HTERT RPE-1 (cell line): Measurements from ENCODE around the gene EVI2A.
"Not testable (repeated sequence)": the region's sequence is repeated elsewhere in the genome, so short reads cannot be mapped to it uniquely, and the experiment has no call there.

Experiments
- in situ Hi-C: fragments of 300-500 bp; cut with MboI; formaldehyde crosslinking; loops from 4 replicates; pipeline ENCODE4 v1.14.3; 2020; ENCODE audit warnings: low sequenced_read_pairs

EVI2A gene

DNA sequence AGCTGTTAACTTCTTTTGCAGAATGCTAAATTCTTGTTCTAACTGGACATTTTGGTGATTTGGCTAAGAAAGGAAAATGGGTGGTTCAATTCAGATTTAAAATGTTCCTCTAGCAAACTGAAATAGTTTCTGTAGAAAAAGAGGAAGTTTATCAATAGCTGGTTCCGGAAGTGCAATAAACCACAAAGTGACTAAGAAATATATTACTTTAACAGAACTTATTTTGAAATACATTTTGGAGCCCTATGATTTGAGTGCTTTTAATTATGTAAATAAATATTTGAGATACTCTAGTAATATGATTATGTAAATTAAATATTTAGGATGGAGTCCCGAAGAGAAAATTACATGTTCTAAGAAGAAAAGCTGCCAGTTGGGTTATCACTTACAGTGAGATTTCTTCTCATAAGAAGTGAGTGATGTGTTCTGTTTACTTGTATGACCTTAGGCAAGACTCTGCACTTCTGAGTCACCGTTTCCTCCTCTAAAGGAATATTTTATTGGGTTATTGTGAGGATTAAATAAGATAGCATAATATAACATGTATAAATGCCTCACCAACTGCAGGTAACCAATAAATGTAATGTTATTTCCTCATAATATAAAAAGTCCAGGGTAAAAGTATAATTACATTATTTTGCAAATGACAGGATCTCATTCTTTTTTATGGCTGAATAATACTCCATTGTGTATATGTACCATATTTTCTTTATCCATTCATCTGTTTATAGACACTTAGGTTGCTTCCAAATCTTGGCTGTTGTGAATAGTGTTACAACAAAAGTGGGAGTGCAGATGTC is 7.2 kb downstream of the EVI2A start, which contains the start of gene EVI2B:
TSS of gene EVI2B (minus strand) at position 73 of the 800 bp plus-strand sequence. CDS start 8,445 bp downstream, outside the sequence.
- in situ Hi-C loops, result no loop called here

DNA sequence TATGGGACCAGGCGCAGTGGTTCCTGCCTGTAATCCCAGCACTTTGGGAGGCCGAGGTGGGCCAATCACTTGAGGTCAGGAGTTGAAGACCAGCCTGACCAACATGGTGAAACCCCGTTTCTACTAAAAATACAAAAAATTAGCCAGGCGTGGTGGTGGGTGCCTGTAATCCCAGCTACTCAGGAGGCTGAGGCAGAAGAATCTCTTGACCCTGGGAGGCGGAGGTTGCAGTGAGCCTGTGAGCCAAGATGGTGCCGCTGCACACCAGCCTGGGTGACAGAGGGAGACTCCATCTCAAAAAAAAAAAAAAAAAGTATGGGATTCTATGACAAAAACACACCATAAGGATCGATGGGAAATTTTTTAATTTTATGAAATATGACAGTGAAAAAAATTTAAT is 9.2 kb downstream of the EVI2A start:
- in situ Hi-C loops, result not testable (repeated sequence)

DNA sequence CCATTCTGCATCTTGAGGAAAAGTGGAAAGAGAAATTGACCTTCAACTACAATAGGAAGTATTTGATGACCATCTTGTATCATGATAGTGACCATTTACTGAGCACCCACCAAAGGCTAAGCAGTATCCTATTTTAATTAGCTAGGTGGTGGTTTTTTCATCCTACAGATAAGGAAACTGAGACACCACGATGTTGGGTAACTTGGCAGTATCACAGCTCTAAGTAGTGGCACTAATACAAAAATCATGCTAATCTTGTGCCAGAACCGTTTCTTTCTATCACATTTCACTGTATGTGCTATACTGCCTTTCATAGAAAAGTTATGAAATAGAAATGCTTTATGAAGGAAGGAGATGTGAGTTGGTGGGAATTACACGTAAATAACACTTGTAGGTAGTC is 9.9 kb downstream of the EVI2A start:
- in situ Hi-C loops, result no loop called here

DNA sequence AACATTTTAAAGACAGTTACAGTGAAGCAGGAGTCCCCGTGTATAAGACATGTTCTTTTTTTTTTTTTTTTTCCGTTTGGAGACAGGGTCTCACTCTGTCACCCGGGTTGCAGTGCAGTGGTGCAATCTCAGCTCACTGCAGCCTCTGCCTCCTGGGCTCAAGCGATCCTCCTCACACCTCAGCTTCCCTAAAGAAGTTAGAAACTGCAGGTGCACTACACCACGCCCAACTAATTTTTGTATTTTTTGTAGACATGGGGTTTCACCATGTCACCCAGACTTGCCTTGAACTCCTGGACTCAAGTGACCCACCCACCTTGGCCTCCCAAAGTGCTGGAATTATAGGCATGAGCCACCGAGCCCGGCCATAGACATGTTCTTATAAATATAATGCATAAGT is 10.5 kb downstream of the EVI2A start:
- in situ Hi-C loops, result no loop called here

DNA sequence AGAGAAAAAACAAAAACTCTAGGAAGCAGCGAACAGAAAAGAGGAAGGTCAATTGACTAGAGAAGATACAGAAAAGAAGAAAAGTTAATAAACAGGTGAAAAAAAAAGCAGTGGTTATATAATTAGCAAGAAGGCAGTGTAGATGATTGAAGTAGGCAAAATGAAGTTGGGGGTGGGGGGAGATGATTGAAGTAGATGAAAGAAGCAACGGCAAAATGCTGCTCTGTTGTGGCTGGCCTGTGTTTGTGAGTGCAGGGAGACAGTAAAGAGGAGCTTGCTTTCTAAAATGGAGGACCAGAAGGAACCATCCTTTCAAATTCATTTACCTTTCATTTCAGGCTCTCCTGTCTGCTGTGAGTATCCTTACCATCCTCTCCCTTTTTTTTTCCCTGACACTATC is 11.2 kb downstream of the EVI2A start:
- in situ Hi-C loops, result no loop called here

DNA sequence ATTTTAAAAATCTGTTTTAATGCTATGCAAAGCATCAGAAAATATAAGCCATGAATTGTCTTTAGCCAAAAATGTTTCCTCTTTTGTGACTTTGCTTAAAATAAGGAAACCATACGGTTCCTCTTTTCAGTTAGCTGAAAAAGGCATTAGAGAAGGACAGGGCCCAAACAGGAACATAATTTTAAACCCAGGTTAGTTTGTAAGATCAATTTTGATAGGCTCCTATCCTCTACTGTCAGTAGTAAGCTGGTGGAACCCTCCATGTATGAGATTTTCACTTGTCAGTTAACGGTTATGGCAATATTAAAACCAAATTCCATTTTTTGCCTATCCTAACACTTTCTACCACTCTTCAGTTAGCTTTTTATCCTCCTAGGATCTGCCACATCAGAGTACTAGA is 11.9 kb downstream of the EVI2A start:
- in situ Hi-C loops, result no loop called here

DNA sequence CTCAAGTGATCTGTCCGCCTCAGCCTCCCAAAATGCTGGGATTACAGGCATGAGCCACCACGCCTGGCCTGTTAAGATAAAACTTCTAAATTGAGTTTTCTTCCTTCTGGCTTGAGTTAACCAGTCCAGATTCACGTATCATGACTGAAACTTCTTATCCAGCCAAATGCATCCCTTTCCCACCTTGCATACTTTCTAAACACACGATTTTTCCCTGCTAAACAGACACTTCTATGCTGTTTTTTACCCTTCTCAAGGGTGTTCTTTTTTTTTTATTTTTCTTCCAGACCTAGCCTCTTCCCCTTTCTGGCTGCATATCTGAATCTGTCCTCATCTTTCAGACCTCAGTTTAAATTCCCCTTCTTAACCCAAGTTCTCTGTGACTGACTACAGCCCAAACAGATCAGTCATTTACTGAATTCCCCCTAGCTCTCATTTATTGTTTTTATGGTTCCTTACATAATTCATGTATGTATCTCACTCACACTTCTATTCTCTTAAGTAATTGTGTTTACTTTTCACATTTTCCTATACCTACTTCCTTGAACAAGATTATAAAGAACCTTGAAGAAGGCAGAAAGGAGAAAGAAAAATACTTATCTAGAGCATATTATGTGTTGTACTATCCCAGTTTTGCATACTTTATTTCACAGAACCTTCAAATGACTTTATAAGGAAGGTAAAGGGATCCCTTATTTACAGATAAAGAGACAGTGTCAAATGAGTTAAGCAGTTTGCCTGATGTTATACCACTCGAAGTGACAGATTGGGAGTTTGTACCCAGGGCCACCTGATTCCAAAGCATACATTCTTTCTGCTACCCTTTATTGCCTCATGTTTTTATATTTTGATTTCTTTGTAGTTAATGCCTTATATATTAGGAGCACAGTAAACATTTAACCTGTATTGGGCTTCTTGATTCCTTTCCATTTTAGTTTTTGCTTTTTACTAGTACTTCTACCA is 12.8 kb downstream of the EVI2A start:
- in situ Hi-C loops, result no loop called here

DNA sequence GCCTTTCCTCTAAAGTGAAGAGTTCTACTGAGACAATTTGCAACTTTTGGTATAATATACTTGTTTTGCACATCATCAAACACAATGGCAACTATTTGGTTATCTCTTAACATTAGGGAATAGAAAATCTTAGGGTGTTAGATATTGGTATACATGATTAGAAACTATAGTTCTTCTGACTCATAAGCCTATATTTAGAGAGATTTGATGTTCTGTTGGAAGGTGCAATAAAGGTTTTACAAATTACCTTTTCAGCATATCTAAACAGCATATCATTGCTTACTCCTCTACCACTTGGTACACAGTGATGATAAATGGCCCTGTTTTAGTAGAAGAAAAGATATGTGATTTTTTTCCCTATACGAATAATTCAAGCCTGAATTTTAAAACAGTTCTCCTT is 13.8 kb downstream of the EVI2A start:
- in situ Hi-C loops, result no loop called here

DNA sequence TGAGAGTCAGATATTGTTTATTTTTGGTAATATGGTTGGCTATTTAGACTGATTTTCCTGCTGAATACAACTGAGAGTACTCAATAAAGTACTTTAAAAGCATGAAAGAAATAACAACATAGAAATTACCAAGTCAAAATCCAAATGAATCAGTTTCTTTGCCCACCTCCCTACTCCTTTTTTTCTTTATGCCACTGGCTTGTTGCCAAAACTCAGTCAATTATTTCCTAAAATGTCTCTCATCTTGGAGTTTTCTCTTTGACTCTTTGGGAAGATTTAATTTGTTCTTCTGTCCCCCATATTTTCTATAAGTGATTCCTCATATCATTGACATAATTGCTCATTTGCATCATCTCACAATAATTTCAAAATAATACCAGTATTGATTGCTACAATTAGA is 21.8 kb downstream of the EVI2A start:
- in situ Hi-C loops, result no loop called here

DNA sequence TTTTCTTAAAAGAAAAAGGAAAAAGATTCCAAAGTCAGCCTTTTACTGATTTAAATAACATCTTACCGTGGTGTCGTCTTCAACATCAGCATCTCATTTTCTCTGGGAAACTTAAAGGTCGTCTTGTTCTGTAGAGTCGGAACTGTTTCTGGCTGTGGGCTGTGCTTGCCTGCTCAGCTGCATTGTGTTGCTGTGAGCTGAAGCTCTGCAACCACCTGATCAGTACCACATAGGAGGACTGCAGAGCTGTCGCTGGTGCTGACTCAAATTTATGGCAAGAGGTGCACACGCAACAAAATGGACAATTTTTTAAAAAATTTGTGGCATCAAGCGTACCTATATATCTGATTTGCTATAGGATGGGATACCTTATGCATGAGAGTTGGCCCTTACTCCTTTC is 24.3 kb downstream of the EVI2A start, which contains the start of gene OMG:
TSS of gene OMG (minus strand) at position 150 of the 400 bp plus-strand sequence. CDS start 908 bp downstream, outside the sequence.
- in situ Hi-C loops, result no loop called here

DNA sequence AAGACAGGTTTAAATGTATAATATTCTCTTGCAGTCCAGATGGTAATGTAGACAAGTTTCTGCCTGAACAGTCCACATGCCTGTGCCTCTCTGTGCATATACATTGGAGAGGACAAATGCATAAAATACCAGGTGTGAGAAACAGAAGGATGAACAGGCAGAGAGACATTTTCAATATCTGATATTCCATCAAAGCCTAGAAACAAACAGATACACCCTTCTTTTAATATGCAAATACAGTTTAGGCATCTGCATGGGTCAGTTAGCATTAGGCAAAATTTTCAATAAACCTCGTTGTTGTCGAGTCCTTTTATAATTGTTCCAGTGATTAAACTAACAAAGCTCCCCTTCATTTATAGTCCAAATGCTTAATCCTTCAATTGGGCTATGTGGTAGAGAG is 25.3 kb downstream of the EVI2A start:
- in situ Hi-C loops, result no loop called here

DNA sequence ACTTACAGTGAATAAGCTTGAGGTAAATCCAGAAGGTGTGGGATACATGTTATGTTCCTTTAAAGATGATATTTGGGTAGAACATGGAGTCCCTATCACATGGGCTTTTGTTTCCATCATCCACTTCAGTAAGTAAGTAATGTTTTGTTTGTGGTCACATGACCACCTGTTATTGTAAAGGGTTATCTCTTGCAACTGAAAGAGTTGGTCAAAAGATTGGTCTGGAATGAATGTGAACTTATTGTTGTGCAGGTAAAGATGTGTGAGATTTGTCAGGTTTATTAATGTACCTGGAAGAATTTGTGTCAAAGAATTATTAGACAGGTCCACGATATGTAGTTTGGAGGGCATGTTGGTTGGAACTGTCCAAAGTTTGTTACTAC is 25.9 kb downstream of the EVI2A start:
- in situ Hi-C loops, result no loop called here

DNA sequence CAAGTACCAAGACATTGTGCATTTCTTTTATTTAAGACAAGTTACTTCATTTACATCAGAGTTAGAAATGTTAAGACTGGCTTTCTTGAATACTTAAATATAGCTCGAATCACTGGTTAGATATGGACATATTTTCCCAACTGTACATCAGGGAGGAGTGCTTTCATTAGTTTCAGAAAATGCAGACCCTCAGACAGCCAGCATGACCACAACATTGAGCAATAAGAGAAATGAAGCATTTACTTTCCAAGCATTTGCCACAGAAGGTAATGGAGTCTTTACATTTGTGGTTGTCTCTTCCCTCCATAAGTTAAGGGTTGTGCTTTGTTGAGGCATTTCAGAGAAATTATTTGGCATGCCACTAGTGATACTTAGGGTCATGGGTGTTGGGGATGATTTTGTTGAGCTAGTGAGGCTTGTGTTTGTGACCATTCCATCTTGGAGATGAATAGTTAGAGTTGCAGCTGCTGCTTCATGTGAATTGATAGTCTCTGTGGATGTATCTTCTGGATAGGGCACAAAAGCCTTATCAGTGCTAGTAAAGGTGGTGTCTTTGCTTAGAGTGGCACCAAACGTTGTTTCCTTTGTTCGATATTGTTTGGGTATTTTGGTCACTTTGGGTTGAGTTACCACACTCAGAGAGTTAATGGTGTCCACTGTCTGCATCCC is 26.5 kb downstream of the EVI2A start:
- in situ Hi-C loops, result no loop called here

DNA sequence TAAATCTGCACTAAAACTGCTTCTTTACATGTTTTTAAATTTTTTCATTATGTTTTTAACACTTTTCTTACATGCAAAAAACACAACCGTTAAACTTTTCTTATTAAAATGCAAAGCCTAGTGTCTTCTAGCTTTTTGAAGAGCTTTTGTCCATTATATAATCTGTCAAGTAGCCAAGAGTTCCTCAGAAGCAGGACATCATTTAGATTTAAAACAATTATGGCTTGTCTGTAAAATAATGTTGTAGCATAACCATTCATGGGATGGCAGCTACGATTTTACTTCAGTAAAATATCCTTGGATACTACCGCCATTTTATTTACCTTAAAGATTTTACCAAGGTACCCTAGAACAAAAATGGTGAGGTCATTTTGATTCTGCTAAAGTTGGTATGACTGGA is 27.2 kb downstream of the EVI2A start:
- in situ Hi-C loops, result no loop called here

DNA sequence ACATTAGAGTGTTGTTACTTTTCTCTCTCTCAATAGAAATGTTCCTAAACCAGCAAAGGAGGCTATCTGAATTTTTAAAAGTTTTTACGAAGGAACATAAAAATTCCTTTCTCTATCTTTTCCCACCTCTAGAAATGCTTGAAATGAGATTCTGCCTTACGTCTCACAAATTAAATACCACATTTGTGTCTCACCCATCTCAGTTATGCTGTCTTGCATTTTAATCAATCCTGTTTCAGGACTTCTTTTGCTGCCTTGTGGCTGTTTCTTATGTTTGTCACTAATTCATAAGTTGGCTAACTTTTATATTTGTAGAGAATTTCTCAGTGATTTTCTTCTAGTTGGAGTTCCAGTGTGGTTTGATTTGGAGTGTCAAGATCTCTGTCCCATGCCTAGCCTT is 27.8 kb downstream of the EVI2A start:
- in situ Hi-C loops, result no loop called here

DNA sequence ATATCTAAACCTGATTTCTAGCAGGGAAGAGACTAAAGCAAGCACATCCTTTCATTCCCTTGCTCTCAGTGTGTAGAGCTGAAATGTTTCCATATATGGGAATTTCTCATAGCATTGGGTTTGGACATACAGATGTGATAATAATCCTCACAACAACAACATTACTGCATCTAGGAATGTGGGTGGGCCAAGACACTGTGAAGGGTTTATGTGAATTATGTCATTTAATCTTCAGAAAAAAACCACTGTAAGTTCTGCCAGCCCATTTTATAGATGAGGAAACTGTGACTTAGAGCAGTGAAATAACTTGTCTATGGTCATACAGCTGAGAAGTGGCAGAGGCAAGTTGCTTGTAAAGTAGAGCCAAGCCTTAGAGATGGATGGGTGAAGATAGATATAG is 29.6 kb downstream of the EVI2A start:
- in situ Hi-C loops, result no loop called here

DNA sequence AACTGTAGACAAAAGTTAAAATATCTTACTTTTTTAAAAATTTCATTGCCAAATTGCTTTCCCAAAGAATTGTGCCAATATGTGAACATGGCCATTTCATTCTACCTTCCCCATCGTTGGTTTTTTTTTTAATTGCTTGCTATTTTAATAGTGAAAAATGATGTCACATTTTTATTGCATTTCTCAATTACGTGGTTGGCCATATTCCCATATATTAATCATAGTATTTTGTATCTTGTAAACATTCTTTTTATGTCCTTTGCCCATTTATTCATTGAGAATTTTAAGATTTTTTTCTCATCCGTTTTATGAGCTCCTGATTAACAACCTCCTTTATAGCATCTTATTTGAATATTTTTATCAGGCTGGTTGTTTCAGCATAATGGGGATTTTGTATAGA is 31.6 kb downstream of the EVI2A start:
- in situ Hi-C loops, result no loop called here

DNA sequence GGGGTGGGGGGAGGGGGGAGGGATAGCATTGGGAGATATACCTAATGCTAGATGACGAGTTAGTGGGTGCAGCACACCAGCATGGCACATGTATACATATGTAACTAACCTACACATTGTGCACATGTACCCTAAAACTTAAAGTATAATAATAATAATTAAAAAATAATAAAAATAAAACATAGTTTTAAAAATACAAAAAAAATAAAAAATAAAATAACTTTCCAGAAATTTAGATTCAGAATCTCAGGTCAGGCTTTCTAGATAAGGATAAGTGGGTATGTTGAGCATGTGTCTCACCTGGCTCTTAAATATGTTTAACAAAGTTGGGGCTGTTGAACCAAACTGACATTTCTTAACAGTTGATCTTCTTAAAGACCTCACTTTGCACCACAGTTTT is 33.5 kb downstream of the EVI2A start:
- in situ Hi-C loops, result not testable (repeated sequence)

DNA sequence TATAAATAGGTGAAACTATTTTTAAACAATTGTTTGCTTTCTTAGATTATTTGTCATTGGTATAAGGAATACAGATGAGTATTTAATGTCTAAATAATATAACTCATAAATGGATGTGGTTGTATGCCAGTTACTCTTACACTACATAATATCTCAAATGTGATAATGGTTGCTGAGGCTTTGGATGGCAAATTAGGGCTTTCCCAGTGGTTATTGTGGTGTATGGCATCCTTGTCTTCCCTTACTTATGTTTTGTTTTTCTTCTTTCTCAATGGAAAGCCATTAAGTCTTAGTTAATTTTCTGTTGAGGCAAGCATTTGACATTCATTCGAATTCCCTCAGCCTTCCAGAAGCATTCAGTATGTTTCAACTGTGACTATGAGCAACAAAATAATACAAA is 34.8 kb downstream of the EVI2A start:
- in situ Hi-C loops, result no loop called here

DNA sequence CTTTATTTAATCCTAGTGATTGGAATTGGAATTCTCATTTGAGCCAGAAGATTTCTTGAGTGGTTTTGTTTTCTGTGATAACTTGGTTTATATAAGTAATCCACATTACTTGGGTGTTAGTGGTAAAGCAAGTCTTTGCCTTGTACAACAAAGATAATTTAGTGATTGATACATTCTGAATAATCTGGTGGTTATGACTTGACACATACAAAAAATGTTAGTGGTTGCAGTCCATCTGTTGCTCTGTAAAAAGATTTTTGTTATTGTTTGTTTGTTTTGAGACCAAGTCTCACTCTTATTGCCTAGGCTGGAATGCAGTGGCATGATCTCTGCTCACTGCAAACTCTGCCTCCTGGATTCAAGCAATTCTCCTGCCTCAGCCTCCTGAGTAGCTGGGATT is 37.6 kb downstream of the EVI2A start:
- in situ Hi-C loops, result no loop called here

DNA sequence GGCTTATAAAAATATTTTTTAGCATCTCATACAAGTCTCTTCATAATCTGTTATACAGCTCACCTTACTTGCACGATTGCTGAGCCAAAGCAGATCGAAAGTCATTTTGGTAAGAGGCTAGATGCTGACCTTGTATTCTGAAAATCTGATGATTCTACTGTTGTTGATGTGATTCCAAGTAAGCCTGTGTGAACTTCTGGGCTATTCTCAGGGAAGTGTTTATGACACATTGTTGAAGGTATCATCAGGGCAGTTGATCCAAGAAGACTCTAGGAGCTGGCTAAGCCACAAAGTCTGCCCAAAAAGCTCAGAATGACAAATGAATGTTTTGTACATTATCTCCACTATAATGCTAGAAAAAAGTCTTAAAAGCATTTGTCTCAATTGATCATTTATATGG is 40.4 kb downstream of the EVI2A start:
- in situ Hi-C loops, result no loop called here
